ENCODE results near the gene NINJ1. TPM values are rescaled to one million over a fixed set of nuclear protein-coding genes. Genes with fewer than 3 reads are reported as not detected.

The NINJ1 gene
- total RNA-seq, 4 donors from 2014 or later, result 82.9 to 168 (median 121) TPM

GRCh38 chr9:93172666-93173364, 38.8 kb upstream of the NINJ1 start:
- TF ChIP-seq POLR2A (IDR thresholded peaks at IDR 0.05), result no peak
- TF ChIP-seq CTCF (IDR thresholded peaks at IDR 0.05), result no peak
- intact Hi-C loops (cut with DNase I), result no loop called here
- no peaks in the 10 kb centered on the region for H3K9me3 ChIP-seq
- no peaks in the 10 kb centered on the region for H3K36me3 ChIP-seq
- WGBS, 2 donors, result 78 to 87% methylated on average over 14 to 18 of the region's 20 CpGs
- no peaks in the 10 kb centered on the region for H3K27me3 ChIP-seq
- no peaks in the 10 kb centered on the region for H3K4me1 ChIP-seq
- no peak overlapping the region for H3K27ac ChIP-seq
- DNase-seq, result no peak
- H3K4me3 ChIP-seq (replicated peaks in 1 of 3), result no peak overlapping the region

DNA sequence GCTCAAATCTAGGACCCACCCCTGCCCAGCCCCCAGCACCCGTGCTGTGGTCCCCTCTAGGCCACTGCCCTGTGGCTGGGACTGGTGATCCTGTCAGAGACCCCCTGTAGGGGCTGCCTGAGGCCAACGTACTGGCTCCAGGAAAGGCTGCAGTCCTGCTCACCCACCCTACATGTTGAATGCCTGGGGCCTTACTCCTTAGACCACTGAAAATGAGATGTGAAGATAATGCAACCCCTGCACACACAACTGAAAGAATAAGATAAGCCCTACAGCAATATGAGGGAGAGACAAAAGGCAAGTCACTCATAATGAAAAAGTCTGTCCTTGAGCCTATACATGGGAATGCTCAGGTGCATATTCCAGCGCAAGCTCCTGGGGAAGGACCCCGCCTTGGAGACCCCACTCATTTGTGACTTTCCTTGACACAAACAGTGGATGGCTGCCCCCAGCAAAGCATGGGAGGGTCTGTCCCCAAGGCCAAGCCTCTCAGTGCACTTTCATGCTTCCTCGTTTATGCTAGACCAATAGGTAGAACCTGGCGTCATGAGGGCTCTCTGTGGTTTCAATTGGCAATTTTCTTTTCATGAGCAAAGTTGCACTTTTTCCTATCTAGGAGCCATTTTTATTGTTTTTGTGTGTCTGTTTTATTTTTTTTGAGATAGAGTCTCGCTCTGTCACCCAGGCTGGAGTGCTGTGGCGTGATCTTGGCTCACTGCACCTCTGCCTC, 37.4 kb upstream of the NINJ1 start:
- no peaks in the 10 kb centered on the region for H3K27me3 ChIP-seq
- no peak for TF ChIP-seq POLR2A (IDR thresholded peaks at IDR 0.05)
- TF ChIP-seq CTCF (IDR thresholded peaks at IDR 0.05), result no peak
- DNase-seq, result no peak
- no peak overlapping the region for H3K27ac ChIP-seq
- no peaks in the 10 kb centered on the region for H3K4me1 ChIP-seq
- 95 to 99% methylated on average over 6 to 7 of the region's 8 CpGs for WGBS, 2 donors
- H3K36me3 ChIP-seq, result no peaks in the 10 kb centered on the region
- H3K9me3 ChIP-seq, result no peaks in the 10 kb centered on the region
- intact Hi-C loops (cut with DNase I), result no loop called here
- H3K4me3 ChIP-seq (replicated peaks in 1 of 3), result no peak overlapping the region

DNA sequence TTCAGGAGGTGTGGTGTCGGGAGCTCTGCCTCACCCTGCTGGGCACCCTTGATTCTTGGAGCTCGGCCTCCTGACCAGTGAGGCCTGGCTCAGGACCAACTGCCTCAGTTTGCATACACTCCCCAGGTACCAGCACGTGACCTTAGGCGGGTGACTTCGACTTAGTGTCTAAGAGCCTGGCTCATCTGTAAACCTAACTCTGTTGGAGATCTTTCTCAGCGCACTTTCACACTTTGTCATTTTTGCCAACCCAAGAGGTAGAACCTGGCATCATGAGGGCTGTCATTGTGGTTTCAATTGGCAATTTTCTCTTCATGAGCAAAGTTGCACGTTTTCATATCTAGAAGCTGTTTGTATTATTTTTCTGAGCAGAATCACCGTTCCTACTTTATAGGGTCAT, 36.5 kb upstream of the NINJ1 start:
- TF ChIP-seq POLR2A (IDR thresholded peaks at IDR 0.05), result no peak
- TF ChIP-seq CTCF (IDR thresholded peaks at IDR 0.05), result no peak
- 87 to 90% methylated on average over 8 of the region's 8 CpGs for WGBS, 2 donors
- Histone ChIP-seq H3K27ac (no peak overlapping the region), H3K27me3 (no peaks in the 10 kb centered on the region), H3K4me3 (replicated peaks in 1 of 3) (no peak overlapping the region), H3K9me3 (no peaks in the 10 kb centered on the region), H3K4me1 (no peaks in the 10 kb centered on the region), H3K36me3 (no peaks in the 10 kb centered on the region)
- no peak for DNase-seq
- intact Hi-C loops (cut with DNase I), result no loop called here

DNA sequence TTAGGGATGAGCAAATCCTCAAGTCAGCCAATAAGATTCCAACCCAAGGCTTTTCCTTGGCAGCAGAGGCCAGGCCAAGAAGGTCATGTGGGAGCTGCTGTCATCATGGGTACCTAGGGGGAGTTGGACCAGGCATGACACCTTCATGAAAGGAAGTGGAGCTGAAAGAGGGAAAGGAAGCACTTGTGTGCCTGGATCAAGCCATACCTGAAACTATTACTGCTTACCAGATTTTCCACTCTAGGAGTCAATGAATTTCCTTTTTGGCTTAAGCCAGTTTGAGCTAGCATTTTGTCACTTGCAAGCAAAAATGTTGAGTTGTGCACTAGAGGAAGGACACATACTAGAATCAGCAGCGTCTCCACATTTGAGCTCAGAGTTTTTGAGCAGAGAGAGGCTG, 35.4 kb upstream of the NINJ1 start:
- intact Hi-C loops (cut with DNase I), result loop anchor here (10.0 kb wide), 1 partner anchor 395 kb away; no protein-coding TSS in a partner anchor
- no peaks in the 10 kb centered on the region for H3K27me3 ChIP-seq
- 91 to 100% methylated on average over 1 of the region's 1 CpG for WGBS, 2 donors
- TF ChIP-seq CTCF (IDR thresholded peaks at IDR 0.05) (no peak), POLR2A (IDR thresholded peaks at IDR 0.05) (no peak)
- H3K4me1 ChIP-seq, result no peaks in the 10 kb centered on the region
- H3K4me3 ChIP-seq (replicated peaks in 1 of 3), result no peak overlapping the region
- no peaks in the 10 kb centered on the region for H3K9me3 ChIP-seq
- H3K36me3 ChIP-seq, result no peaks in the 10 kb centered on the region
- H3K27ac ChIP-seq, result no peak overlapping the region
- no peak for DNase-seq

DNA sequence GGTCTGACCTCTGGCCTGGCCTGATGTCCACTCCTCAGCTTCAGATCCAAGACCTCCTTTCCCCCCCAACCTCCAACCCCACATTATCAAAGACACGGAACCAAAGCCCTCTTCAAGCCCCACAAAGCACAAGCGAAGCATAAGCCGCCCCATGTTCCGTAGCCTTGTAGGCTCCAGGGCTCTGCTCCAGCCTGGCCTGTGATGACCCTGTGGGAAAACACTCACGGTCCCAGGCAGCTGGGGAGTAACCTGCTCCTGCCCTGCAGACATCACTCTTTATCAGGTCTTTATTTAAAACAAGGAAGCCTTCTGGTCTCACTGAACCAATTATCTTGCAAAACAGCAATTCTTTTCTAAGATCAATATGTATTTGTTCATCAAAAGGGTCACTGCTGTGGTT, 34.5 kb upstream of the NINJ1 start:
- H3K9me3 ChIP-seq, result no peaks in the 10 kb centered on the region
- intact Hi-C loops (cut with DNase I), result loop anchor here (10.0 kb wide), 1 partner anchor 396 kb away; no protein-coding TSS in a partner anchor
- H3K4me1 ChIP-seq, result no peaks in the 10 kb centered on the region
- TF ChIP-seq POLR2A (IDR thresholded peaks at IDR 0.05) (no peak), CTCF (IDR thresholded peaks at IDR 0.05) (no peak)
- no peak overlapping the region for H3K27ac ChIP-seq
- no peaks in the 10 kb centered on the region for H3K36me3 ChIP-seq
- no peak overlapping the region for H3K4me3 ChIP-seq (replicated peaks in 1 of 3)
- no peak for DNase-seq
- 95 to 98% methylated on average over 5 of the region's 5 CpGs for WGBS, 2 donors
- H3K27me3 ChIP-seq, result no peaks in the 10 kb centered on the region
